ENCODE results near the gene ZNF385D.
"Not testable (repeated sequence)": the region's sequence is repeated elsewhere in the genome, so short reads cannot be mapped to it uniquely, and the experiment has no call there.

Gene ZNF385D

GRCh38 chr3:21446027-21446426, 305.0 kb downstream of the ZNF385D start:
- no peak for DNase-seq (ENCODE audit: low read depth)

GRCh38 chr3:21441821-21442220, 309.2 kb downstream of the ZNF385D start:
- no peak for DNase-seq (ENCODE audit: low read depth)

GRCh38 chr3:21436835-21437234, 314.2 kb downstream of the ZNF385D start:
- DNase-seq (ENCODE audit: low read depth) = no peak

GRCh38 chr3:21435871-21436270, 315.1 kb downstream of the ZNF385D start:
- no peak for DNase-seq (ENCODE audit: low read depth)

- no peak for DNase-seq (ENCODE audit: low read depth)
Observed at GRCh38 chr3:21434310-21434709, 316.7 kb downstream of the ZNF385D start.

GRCh38 chr3:21433751-21434150, 317.3 kb downstream of the ZNF385D start:
- no peak for DNase-seq (ENCODE audit: low read depth)

- no peak for DNase-seq (ENCODE audit: low read depth)
Observed at GRCh38 chr3:21426920-21427319, 324.1 kb downstream of the ZNF385D start.

- DNase-seq (ENCODE audit: low read depth) = no peak
Observed at GRCh38 chr3:21425715-21426114, 325.3 kb downstream of the ZNF385D start.

- DNase-seq (ENCODE audit: low read depth) = no peak
Observed at GRCh38 chr3:21421096-21421495, 329.9 kb downstream of the ZNF385D start.

GRCh38 chr3:21417991-21418390, 333.0 kb downstream of the ZNF385D start:
- DNase-seq (ENCODE audit: low read depth) = no peak

- no peak for DNase-seq (ENCODE audit: low read depth)
Observed at GRCh38 chr3:21414506-21414905, 336.5 kb downstream of the ZNF385D start.

- no peak for DNase-seq (ENCODE audit: low read depth)
Observed at GRCh38 chr3:21411058-21411457, 340.0 kb downstream of the ZNF385D start.

- no peak for DNase-seq (ENCODE audit: low read depth)
Observed at GRCh38 chr3:21409401-21409800, 341.6 kb downstream of the ZNF385D start.

GRCh38 chr3:21407743-21408142, 343.3 kb downstream of the ZNF385D start:
- no peak for DNase-seq (ENCODE audit: low read depth)

- DNase-seq (ENCODE audit: low read depth) = no peak
Observed at GRCh38 chr3:21405671-21406667, 345.0 kb downstream of the ZNF385D start.

GRCh38 chr3:21398461-21398860, 352.5 kb downstream of the ZNF385D start:
- DNase-seq (ENCODE audit: low read depth) = no peak

- DNase-seq (ENCODE audit: low read depth) = no peak
Observed at GRCh38 chr3:21393683-21394311, 357.2 kb downstream of the ZNF385D start.

- no peak for DNase-seq (ENCODE audit: low read depth)
Observed at GRCh38 chr3:21392526-21392925, 358.5 kb downstream of the ZNF385D start.

GRCh38 chr3:21390856-21391255, 360.2 kb downstream of the ZNF385D start:
- no peak for DNase-seq (ENCODE audit: low read depth)

- DNase-seq (ENCODE audit: low read depth) = no peak
Observed at GRCh38 chr3:21390136-21390535, 360.9 kb downstream of the ZNF385D start.

GRCh38 chr3:21387142-21387826, 363.7 kb downstream of the ZNF385D start:
- not testable (repeated sequence) for DNase-seq (ENCODE audit: low read depth)

- DNase-seq (ENCODE audit: low read depth) = not testable (repeated sequence)
Observed at GRCh38 chr3:21378036-21378435, 373.0 kb downstream of the ZNF385D start.
